Measurements from ENCODE around the gene PRDM10.
"Not testable (repeated sequence)": the region's sequence is repeated elsewhere in the genome, so short reads cannot be mapped to it uniquely, and the experiment has no call there.

PRDM10 gene

DNA sequence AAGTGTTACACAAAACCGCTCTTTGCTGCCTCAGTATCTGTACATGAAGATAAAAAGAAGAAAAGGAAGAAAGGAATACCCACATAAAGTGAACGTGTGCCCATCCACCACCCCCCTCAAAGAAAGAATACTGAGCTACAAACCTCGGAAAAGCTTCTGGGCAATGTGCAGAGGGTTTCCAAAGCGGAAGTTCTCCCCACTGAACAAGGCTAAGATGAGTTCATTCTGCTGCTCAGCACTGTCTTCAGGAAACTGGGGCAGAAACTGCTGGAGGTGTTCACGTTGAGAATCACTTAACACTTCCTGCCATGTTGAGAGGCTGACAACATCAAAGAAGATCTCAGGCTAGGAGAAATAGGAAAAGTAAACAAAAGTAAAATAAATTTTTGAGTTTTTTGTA, 114.2 kb downstream of the PRDM10 start:
- Histone ChIP-seq H3K36me3 (ENCODE audit: control insufficient read depth, insufficient read depth, low read length, severe bottlenecking) (peaks cover 85% of the 10 kb centered on the region), H3K4me1 (ENCODE audit: control insufficient read depth, insufficient read depth, low read length) (no peaks in the 10 kb centered on the region), H3K27me3 (replicated peaks; ENCODE audit: control insufficient read depth, insufficient read depth, low read length) (no peaks in the 10 kb centered on the region), H3K9ac (ENCODE audit: low read length) (no peak overlapping the region), H3K9me3 (ENCODE audit: control insufficient read depth, low read length) (no peaks in the 10 kb centered on the region), H3K4me3 (ENCODE audit: low read length) (no peak overlapping the region)
- DNase-seq (ENCODE audit: low read depth): no peak

DNA sequence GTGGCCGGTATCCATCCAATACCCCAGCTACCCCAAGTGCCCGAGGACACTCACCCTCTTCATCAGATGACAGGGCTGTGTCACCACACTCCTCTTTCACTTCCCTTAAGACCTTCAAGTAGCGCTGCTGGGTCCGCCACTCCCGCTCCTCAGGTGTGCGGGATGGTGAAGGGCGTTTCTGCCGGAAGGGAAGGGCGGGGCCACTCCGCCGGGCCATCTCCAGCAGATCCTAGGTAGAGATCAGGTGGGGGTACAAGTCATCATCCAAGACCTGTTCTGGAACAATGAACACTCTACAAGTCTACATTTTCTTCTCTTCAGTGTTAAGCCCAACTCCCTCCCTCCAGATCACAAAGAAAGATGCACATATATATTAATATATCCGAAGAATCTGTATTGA, 117.3 kb downstream of the PRDM10 start:
- no peak overlapping the region for H3K9ac ChIP-seq (ENCODE audit: low read length)
- H3K9me3 ChIP-seq (ENCODE audit: control insufficient read depth, low read length): no peaks in the 10 kb centered on the region
- H3K36me3 ChIP-seq (ENCODE audit: control insufficient read depth, insufficient read depth, low read length, severe bottlenecking): peaks cover 96% of the 10 kb centered on the region
- DNase-seq (ENCODE audit: low read depth): no peak
- H3K4me1 ChIP-seq (ENCODE audit: control insufficient read depth, insufficient read depth, low read length): no peaks in the 10 kb centered on the region
- H3K27me3 ChIP-seq (replicated peaks; ENCODE audit: control insufficient read depth, insufficient read depth, low read length): no peaks in the 10 kb centered on the region
- H3K4me3 ChIP-seq (ENCODE audit: low read length): no peak overlapping the region

GRCh38 chr11:129884581-129884980, 118.1 kb downstream of the PRDM10 start:
- Histone ChIP-seq H3K9ac (ENCODE audit: low read length) (no peak overlapping the region), H3K9me3 (ENCODE audit: control insufficient read depth, low read length) (no peaks in the 10 kb centered on the region), H3K4me3 (ENCODE audit: low read length) (no peak overlapping the region), H3K27me3 (replicated peaks; ENCODE audit: control insufficient read depth, insufficient read depth, low read length) (no peaks in the 10 kb centered on the region), H3K4me1 (ENCODE audit: control insufficient read depth, insufficient read depth, low read length) (no peaks in the 10 kb centered on the region), H3K36me3 (ENCODE audit: control insufficient read depth, insufficient read depth, low read length, severe bottlenecking) (peaks cover 95% of the 10 kb centered on the region)
- no peak for DNase-seq (ENCODE audit: low read depth)

DNA sequence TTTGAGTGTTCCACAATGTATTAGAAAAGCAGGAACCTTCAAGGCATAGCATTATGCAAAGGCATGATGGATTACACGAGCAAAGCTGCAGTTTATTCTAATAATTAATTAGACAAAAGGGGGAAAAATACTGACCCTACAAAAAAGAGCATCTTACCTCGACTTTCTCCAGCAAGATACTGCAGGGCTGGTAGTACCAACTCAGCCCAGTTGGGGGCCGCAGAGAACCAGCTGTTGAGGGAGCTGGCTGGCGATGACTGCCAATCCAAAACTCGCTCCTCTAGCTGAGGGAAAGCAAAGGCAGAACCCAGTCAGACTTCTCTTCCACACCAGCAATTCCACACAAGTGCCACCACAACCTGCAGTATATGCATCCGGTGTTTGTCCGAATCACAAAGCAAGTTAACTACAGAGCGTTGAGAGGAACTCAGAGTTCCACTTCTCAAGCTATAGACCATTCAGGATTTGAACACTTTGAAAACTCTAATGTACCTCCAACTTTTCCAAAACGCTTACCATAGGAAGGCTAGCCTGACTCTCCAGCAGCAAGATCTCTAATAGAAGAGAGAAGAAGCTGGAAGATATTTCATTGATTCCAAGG, 121.0 kb downstream of the PRDM10 start:
- H3K9me3 ChIP-seq (ENCODE audit: control insufficient read depth, low read length): no peaks in the 10 kb centered on the region
- peaks cover 98% of the 10 kb centered on the region for H3K36me3 ChIP-seq (ENCODE audit: control insufficient read depth, insufficient read depth, low read length, severe bottlenecking)
- no peak overlapping the region for H3K4me3 ChIP-seq (ENCODE audit: low read length)
- H3K4me1 ChIP-seq (ENCODE audit: control insufficient read depth, insufficient read depth, low read length): no peaks in the 10 kb centered on the region
- peak; percentile 30 for DNase-seq (ENCODE audit: low read depth)
- no peaks in the 10 kb centered on the region for H3K27me3 ChIP-seq (replicated peaks; ENCODE audit: control insufficient read depth, insufficient read depth, low read length)
- no peak overlapping the region for H3K9ac ChIP-seq (ENCODE audit: low read length)

DNA sequence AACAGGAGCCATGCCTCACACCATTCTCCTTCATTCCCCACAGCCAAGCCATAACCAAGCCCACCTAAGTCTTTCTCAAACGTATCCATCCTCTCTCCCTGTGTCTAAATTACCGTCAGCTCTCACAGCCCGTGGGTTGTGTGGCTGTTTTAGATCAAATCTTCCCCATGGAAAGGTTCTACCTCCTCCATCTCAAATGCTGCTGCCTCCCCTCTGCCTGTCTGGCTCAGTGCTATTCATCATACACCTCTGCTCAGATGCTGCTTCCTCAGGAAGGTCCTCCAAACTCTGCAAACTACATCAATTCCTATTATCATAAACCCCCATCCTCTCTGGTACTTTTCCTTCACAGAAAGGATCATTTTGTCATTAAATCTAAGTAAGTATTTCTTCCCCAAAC, 122.3 kb downstream of the PRDM10 start:
- peaks cover 98% of the 10 kb centered on the region for H3K36me3 ChIP-seq (ENCODE audit: control insufficient read depth, insufficient read depth, low read length, severe bottlenecking)
- DNase-seq (ENCODE audit: low read depth): no peak
- H3K4me3 ChIP-seq (ENCODE audit: low read length): no peak overlapping the region
- no peak overlapping the region for H3K9ac ChIP-seq (ENCODE audit: low read length)
- no peaks in the 10 kb centered on the region for H3K27me3 ChIP-seq (replicated peaks; ENCODE audit: control insufficient read depth, insufficient read depth, low read length)
- H3K4me1 ChIP-seq (ENCODE audit: control insufficient read depth, insufficient read depth, low read length): no peaks in the 10 kb centered on the region
- H3K9me3 ChIP-seq (ENCODE audit: control insufficient read depth, low read length): no peaks in the 10 kb centered on the region

DNA sequence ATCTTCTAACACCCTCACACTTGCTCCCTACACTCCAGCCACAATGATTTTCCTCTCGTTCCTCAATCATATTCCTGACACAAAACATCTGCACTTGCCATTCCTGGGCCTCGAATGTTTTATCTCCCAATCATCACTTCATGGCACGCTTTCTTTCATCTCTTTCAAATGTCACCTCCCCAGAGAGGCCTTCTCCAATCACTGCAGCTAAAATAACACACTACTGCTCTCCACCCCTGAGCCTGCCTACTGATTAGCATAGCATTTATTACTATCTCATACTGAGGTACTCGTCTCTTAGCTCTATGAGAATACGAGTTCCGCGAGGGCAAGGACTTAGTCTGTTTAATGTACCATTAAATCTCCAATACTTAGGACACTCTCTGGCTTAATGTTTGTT, 130.7 kb downstream of the PRDM10 start:
- H3K4me1 ChIP-seq (ENCODE audit: control insufficient read depth, insufficient read depth, low read length): no peaks in the 10 kb centered on the region
- DNase-seq (ENCODE audit: low read depth): no peak
- H3K4me3 ChIP-seq (ENCODE audit: low read length): no peak overlapping the region
- H3K27me3 ChIP-seq (replicated peaks; ENCODE audit: control insufficient read depth, insufficient read depth, low read length): no peaks in the 10 kb centered on the region
- H3K36me3 ChIP-seq (ENCODE audit: control insufficient read depth, insufficient read depth, low read length, severe bottlenecking): peaks cover 89% of the 10 kb centered on the region
- H3K9me3 ChIP-seq (ENCODE audit: control insufficient read depth, low read length): no peaks in the 10 kb centered on the region
- H3K9ac ChIP-seq (ENCODE audit: low read length): no peak overlapping the region

GRCh38 chr11:129868626-129869025, 134.0 kb downstream of the PRDM10 start:
- H3K9ac ChIP-seq (ENCODE audit: low read length); H3K4me1 ChIP-seq (ENCODE audit: control insufficient read depth, insufficient read depth, low read length); H3K4me3 ChIP-seq (ENCODE audit: low read length); H3K27me3 ChIP-seq (replicated peaks; ENCODE audit: control insufficient read depth, insufficient read depth, low read length); H3K9me3 ChIP-seq (ENCODE audit: control insufficient read depth, low read length); DNase-seq (ENCODE audit: low read depth): not testable (repeated sequence)
- peaks cover 87% of the 10 kb centered on the region for H3K36me3 ChIP-seq (ENCODE audit: control insufficient read depth, insufficient read depth, low read length, severe bottlenecking)

DNA sequence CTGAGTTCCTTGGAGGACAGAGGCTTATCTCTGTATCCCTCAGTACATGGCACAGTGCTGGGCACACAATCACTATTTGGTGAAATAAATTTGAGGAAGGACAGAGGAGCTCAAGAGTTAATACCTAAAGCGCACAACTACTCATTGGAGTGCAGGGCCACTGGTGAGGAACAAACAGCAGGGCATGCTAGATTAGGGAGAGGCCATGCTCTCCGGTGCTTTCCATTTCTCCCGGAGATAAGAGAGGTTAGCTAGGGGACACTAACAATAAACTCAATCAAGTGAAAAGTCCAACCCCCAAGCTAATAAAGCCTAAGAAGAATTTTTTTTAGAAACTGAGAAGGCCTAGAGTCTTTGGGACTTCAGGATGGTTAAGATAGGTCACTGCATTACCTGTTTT, 136.3 kb downstream of the PRDM10 start:
- no peak overlapping the region for H3K4me3 ChIP-seq (ENCODE audit: low read length)
- no peak overlapping the region for H3K9ac ChIP-seq (ENCODE audit: low read length)
- no peak for DNase-seq (ENCODE audit: low read depth)
- no peaks in the 10 kb centered on the region for H3K27me3 ChIP-seq (replicated peaks; ENCODE audit: control insufficient read depth, insufficient read depth, low read length)
- peaks cover 72% of the 10 kb centered on the region for H3K36me3 ChIP-seq (ENCODE audit: control insufficient read depth, insufficient read depth, low read length, severe bottlenecking)
- H3K4me1 ChIP-seq (ENCODE audit: control insufficient read depth, insufficient read depth, low read length): peaks cover 10% of the 10 kb centered on the region
- no peaks in the 10 kb centered on the region for H3K9me3 ChIP-seq (ENCODE audit: control insufficient read depth, low read length)

DNA sequence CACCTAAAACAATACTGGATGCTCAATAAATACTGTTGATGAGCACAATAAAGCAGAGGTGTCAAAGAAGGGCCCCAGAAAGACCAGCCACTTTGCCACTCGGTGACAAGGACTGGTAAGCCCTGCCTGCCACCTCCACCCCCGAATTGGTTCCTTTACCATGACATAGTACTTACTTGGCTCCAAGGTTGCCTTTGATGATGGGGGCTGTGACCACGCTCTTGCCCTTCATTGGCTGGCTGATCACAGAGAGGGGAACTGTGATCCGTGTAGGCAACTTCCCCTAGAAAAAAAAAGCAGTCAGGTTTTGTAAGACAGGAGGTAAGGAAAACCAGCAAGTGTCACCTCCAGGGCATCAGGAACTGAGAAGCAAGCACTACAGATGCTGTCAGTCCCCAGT, 136.9 kb downstream of the PRDM10 start:
- Histone ChIP-seq H3K9me3 (ENCODE audit: control insufficient read depth, low read length) (no peaks in the 10 kb centered on the region), H3K4me1 (ENCODE audit: control insufficient read depth, insufficient read depth, low read length) (peaks cover 10% of the 10 kb centered on the region), H3K36me3 (ENCODE audit: control insufficient read depth, insufficient read depth, low read length, severe bottlenecking) (peaks cover 71% of the 10 kb centered on the region), H3K4me3 (ENCODE audit: low read length) (no peak overlapping the region), H3K27me3 (replicated peaks; ENCODE audit: control insufficient read depth, insufficient read depth, low read length) (no peaks in the 10 kb centered on the region), H3K9ac (ENCODE audit: low read length) (no peak overlapping the region)
- no peak for DNase-seq (ENCODE audit: low read depth)

DNA sequence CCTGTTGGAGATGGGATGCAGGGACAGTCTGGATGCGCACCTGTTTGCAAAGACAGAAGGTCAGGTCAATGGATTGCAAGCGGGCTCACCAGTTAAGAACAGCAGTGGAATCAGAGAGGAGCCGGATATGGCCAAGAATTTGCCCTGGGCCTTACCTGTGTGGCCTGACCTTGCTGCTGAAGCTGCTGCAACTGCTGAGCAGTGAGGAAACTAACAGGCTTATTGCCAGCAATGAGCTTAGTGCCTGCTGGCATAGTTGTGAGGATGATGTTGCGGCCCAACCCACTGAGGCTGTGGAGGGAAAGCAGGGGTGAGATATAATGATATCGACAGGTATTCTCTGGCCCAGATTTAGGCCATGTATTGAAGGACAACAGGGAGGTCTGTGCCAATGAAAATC, 137.8 kb downstream of the PRDM10 start:
- H3K36me3 ChIP-seq (ENCODE audit: control insufficient read depth, insufficient read depth, low read length, severe bottlenecking): peaks cover 62% of the 10 kb centered on the region
- no peak overlapping the region for H3K4me3 ChIP-seq (ENCODE audit: low read length)
- H3K4me1 ChIP-seq (ENCODE audit: control insufficient read depth, insufficient read depth, low read length): peaks cover 10% of the 10 kb centered on the region
- H3K9ac ChIP-seq (ENCODE audit: low read length): no peak overlapping the region
- no peaks in the 10 kb centered on the region for H3K27me3 ChIP-seq (replicated peaks; ENCODE audit: control insufficient read depth, insufficient read depth, low read length)
- H3K9me3 ChIP-seq (ENCODE audit: control insufficient read depth, low read length): no peaks in the 10 kb centered on the region
- DNase-seq (ENCODE audit: low read depth): no peak

GRCh38 chr11:129861702-129862522, 140.7 kb downstream of the PRDM10 start:
- Histone ChIP-seq H3K9me3 (ENCODE audit: control insufficient read depth, low read length) (no peaks in the 10 kb centered on the region), H3K4me1 (ENCODE audit: control insufficient read depth, insufficient read depth, low read length) (peaks cover 10% of the 10 kb centered on the region), H3K4me3 (ENCODE audit: low read length) (no peak overlapping the region), H3K9ac (ENCODE audit: low read length) (no peak overlapping the region), H3K27me3 (replicated peaks; ENCODE audit: control insufficient read depth, insufficient read depth, low read length) (no peaks in the 10 kb centered on the region), H3K36me3 (ENCODE audit: control insufficient read depth, insufficient read depth, low read length, severe bottlenecking) (peaks cover 47% of the 10 kb centered on the region)
- DNase-seq (ENCODE audit: low read depth): peak; percentile 84

Data from adipocyte (in vitro differentiated cells).